ENCODE results near the gene NOTCH2NLA. TPM values are rescaled to one million over a fixed set of nuclear protein-coding genes. Genes with fewer than 3 reads are reported as not detected.
"Not testable (repeated sequence)": the region's sequence is repeated elsewhere in the genome, so short reads cannot be mapped to it uniquely, and the experiment has no call there.

NOTCH2NLA gene
- total and polyA plus RNA-seq, 4 donors: 14.6 to 128 (median 34.0) TPM

GRCh38 chr1:146248643-146249042, 19.8 kb upstream of the NOTCH2NLA start:
- not testable (repeated sequence) for H3K4me1 ChIP-seq (ENCODE audit: control insufficient read depth in 5 of 5, insufficient read depth in 5 of 5, low read length in 5 of 5); H3K9ac ChIP-seq (ENCODE audit: insufficient read depth in 1 of 2, low read length in 2 of 2); H3K9me3 ChIP-seq (ENCODE audit: control insufficient read depth in 4 of 4, insufficient read depth in 3 of 4, low read length in 3 of 4); H3K27ac ChIP-seq (ENCODE audit: low read depth in 1 of 2, low read length in 1 of 2); H3K36me3 ChIP-seq (ENCODE audit: control insufficient read depth in 4 of 4, insufficient read depth in 4 of 4, low read length in 4 of 4); DNase-seq; H3K4me3 ChIP-seq; H3K27me3 ChIP-seq (ENCODE audit: control insufficient read depth in 3 of 3, insufficient read depth in 3 of 3, low read length in 2 of 3); ATAC-seq (ENCODE audit: insufficient read depth, low FRiP score)
- WGBS, 2 donors: 15% methylated on average over 1 of the region's 4 CpGs; no CpG with 5 or more reads in 1 of the 2 donors

- not testable (repeated sequence) for H3K27me3 ChIP-seq (ENCODE audit: control insufficient read depth in 3 of 3, insufficient read depth in 3 of 3, low read length in 2 of 3); DNase-seq; H3K27ac ChIP-seq (ENCODE audit: low read depth in 1 of 2, low read length in 1 of 2); H3K4me1 ChIP-seq (ENCODE audit: control insufficient read depth in 5 of 5, insufficient read depth in 5 of 5, low read length in 5 of 5); H3K9ac ChIP-seq (ENCODE audit: insufficient read depth in 1 of 2, low read length in 2 of 2); H3K4me3 ChIP-seq; H3K9me3 ChIP-seq (ENCODE audit: control insufficient read depth in 4 of 4, insufficient read depth in 3 of 4, low read length in 3 of 4); H3K36me3 ChIP-seq (ENCODE audit: control insufficient read depth in 4 of 4, insufficient read depth in 4 of 4, low read length in 4 of 4); ATAC-seq (ENCODE audit: insufficient read depth, low FRiP score)
- no CpG with 5 or more reads among the region's 2 CpGs for WGBS, 2 donors
Measured at GRCh38 chr1:146236626-146237025, 7.8 kb upstream of the NOTCH2NLA start.

DNA sequence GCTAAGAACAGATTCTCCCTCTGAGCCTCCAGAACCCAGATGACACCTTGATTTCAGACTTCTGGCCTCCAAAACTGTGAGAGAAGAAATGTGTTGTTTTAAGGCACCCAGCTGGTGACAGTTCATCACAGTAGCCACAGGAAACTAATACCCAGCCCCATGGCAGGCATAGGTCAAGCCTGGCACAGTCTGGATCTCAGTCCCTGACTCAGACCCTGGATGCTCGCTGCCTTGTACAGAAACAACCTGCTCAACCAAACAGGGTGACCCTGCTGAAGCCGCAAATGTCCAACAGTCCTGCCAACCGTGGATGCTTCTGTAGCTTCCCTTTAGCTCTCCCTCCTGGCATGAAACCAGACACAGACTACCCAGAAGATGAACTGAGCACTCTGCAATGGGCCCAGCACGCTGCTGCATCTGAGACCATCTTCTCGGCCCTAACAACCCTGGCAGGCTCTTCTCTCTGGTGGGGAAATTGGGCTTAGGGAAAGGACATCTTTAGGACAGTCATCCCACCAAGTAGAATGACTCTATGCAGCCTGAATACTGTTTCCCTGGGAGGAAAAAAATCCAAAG, 7.3 kb upstream of the NOTCH2NLA start:
- not testable (repeated sequence) for H3K4me1 ChIP-seq (ENCODE audit: control insufficient read depth in 5 of 5, insufficient read depth in 5 of 5, low read length in 5 of 5); H3K36me3 ChIP-seq (ENCODE audit: control insufficient read depth in 4 of 4, insufficient read depth in 4 of 4, low read length in 4 of 4); H3K9ac ChIP-seq (ENCODE audit: insufficient read depth in 1 of 2, low read length in 2 of 2); DNase-seq; H3K27me3 ChIP-seq (ENCODE audit: control insufficient read depth in 3 of 3, insufficient read depth in 3 of 3, low read length in 2 of 3); H3K27ac ChIP-seq (ENCODE audit: low read depth in 1 of 2, low read length in 1 of 2); ATAC-seq (ENCODE audit: insufficient read depth, low FRiP score); H3K4me3 ChIP-seq; H3K9me3 ChIP-seq (ENCODE audit: control insufficient read depth in 4 of 4, insufficient read depth in 3 of 4, low read length in 3 of 4)
- no CpG with 5 or more reads among the region's 5 CpGs for WGBS, 2 donors

DNA sequence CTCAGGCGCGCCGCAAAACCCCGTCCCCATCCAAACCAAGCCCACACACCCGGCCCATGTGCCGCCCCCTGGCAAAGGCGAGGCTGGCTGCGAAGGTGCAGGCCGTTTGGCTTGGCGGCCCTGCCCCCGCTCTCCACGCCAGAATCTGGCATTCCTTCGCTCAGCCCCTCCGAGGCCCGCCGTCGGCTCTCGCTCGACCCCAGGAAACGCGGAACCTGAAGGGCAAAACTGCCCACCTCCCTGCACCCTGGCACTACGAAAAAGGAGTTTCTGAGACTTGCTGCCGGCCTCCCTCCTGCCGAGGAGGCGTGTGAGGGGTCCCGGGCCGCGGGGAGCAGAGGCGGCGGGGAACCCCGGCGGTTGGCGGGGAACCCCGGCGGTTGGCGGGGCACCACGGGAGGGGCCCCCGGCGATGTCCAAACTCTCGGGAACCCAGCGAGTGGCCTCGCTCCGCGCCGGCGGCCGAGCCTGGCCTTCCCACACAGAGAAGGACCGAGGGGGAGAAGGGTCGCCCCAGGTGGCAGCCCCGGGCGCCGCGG, 608 bp downstream of the NOTCH2NLA start:
- DNase-seq; H3K36me3 ChIP-seq (ENCODE audit: control insufficient read depth in 4 of 4, insufficient read depth in 4 of 4, low read length in 4 of 4); H3K27me3 ChIP-seq (ENCODE audit: control insufficient read depth in 3 of 3, insufficient read depth in 3 of 3, low read length in 2 of 3); ATAC-seq (ENCODE audit: insufficient read depth, low FRiP score); H3K9ac ChIP-seq (ENCODE audit: insufficient read depth in 1 of 2, low read length in 2 of 2); H3K4me1 ChIP-seq (ENCODE audit: control insufficient read depth in 5 of 5, insufficient read depth in 5 of 5, low read length in 5 of 5); H3K9me3 ChIP-seq (ENCODE audit: control insufficient read depth in 4 of 4, insufficient read depth in 3 of 4, low read length in 3 of 4): not testable (repeated sequence)
- peak overlapping the region; percentile 35 for H3K4me3 ChIP-seq
- 1 to 2% methylated on average over 14 to 18 of the region's 53 CpGs for WGBS, 2 donors
- H3K27ac ChIP-seq (ENCODE audit: low read depth in 1 of 2, low read length in 1 of 2): peak overlapping the region in 1 of 2 donors; percentile 73

DNA sequence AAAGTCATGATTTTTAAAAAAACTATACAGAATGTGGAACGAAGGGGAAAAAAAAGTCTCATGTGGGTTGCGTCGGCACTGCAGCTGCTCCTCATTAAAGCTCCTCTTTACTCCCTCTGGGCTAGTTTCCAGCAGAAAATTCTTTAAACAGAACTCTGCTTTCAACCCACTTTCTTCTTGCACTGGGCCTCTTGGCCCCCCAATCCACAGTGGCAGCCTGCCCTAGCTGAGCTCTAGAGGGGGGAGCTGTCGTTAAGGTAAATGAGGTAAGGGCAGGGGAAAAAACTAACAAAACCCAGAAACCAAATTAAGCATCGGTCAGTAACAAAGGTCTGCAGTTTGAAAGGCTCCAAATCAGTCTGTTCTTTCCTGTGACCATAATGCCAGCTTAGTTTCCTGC, 54.3 kb downstream of the NOTCH2NLA start:
- 0 to 11% methylated on average over 1 of the region's 5 CpGs for WGBS, 2 donors
- H3K36me3 ChIP-seq (ENCODE audit: control insufficient read depth in 4 of 4, insufficient read depth in 4 of 4, low read length in 4 of 4); H3K4me1 ChIP-seq (ENCODE audit: control insufficient read depth in 5 of 5, insufficient read depth in 5 of 5, low read length in 5 of 5); H3K4me3 ChIP-seq; ATAC-seq (ENCODE audit: insufficient read depth, low FRiP score); H3K27ac ChIP-seq (ENCODE audit: low read depth in 1 of 2, low read length in 1 of 2); H3K27me3 ChIP-seq (ENCODE audit: control insufficient read depth in 3 of 3, insufficient read depth in 3 of 3, low read length in 2 of 3); H3K9ac ChIP-seq (ENCODE audit: insufficient read depth in 1 of 2, low read length in 2 of 2); DNase-seq; H3K9me3 ChIP-seq (ENCODE audit: control insufficient read depth in 4 of 4, insufficient read depth in 3 of 4, low read length in 3 of 4): not testable (repeated sequence)

DNA sequence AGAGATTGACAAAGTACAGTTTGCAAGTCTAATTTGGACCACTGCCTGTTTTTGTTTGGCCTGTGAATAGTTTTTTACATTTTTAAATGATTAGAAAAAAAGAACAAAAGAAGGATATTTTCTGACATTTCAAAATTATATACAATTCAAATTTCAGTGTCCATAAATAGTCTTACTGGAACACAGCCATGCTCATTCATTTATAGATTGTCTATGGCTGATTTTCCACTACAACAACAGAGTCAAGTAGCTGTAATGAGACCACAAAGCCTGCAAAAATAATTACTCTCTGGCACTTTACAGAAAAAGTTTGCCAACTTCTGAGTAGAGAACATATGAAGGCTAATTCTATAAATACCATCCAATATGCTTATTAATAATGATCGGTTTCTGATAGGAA, 61.1 kb downstream of the NOTCH2NLA start:
- not testable (repeated sequence) for H3K9ac ChIP-seq (ENCODE audit: insufficient read depth in 1 of 2, low read length in 2 of 2); H3K9me3 ChIP-seq (ENCODE audit: control insufficient read depth in 4 of 4, insufficient read depth in 3 of 4, low read length in 3 of 4); H3K4me3 ChIP-seq; H3K27me3 ChIP-seq (ENCODE audit: control insufficient read depth in 3 of 3, insufficient read depth in 3 of 3, low read length in 2 of 3); H3K4me1 ChIP-seq (ENCODE audit: control insufficient read depth in 5 of 5, insufficient read depth in 5 of 5, low read length in 5 of 5); H3K27ac ChIP-seq (ENCODE audit: low read depth in 1 of 2, low read length in 1 of 2); ATAC-seq (ENCODE audit: insufficient read depth, low FRiP score); DNase-seq; H3K36me3 ChIP-seq (ENCODE audit: control insufficient read depth in 4 of 4, insufficient read depth in 4 of 4, low read length in 4 of 4)
- no CpG with 5 or more reads among the region's 1 CpG for WGBS, 2 donors

DNA sequence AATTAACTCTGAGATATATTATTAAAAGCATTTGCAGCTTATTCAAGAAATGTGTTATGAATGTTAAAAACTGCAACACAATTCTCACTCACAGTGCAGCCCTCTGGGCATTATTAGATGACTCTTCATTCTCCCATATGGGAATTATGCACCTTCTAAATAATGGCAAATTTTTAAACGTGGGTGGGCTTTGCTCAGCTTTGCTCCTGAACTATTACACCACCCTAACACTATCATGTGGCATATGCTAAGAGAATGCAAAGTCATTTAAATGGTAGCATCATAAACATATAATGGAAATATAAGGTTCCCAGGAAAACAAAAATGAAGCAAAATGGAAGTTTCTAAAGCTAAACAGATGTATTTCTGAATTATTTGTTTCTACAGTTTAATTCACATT, 61.5 kb downstream of the NOTCH2NLA start:
- H3K27me3 ChIP-seq (ENCODE audit: control insufficient read depth in 3 of 3, insufficient read depth in 3 of 3, low read length in 2 of 3); H3K27ac ChIP-seq (ENCODE audit: low read depth in 1 of 2, low read length in 1 of 2); DNase-seq; H3K36me3 ChIP-seq (ENCODE audit: control insufficient read depth in 4 of 4, insufficient read depth in 4 of 4, low read length in 4 of 4); H3K9me3 ChIP-seq (ENCODE audit: control insufficient read depth in 4 of 4, insufficient read depth in 3 of 4, low read length in 3 of 4); H3K4me3 ChIP-seq; H3K4me1 ChIP-seq (ENCODE audit: control insufficient read depth in 5 of 5, insufficient read depth in 5 of 5, low read length in 5 of 5); H3K9ac ChIP-seq (ENCODE audit: insufficient read depth in 1 of 2, low read length in 2 of 2); ATAC-seq (ENCODE audit: insufficient read depth, low FRiP score): not testable (repeated sequence)
- WGBS, 2 donors: no CpG with 5 or more reads among the region's 1 CpG

DNA sequence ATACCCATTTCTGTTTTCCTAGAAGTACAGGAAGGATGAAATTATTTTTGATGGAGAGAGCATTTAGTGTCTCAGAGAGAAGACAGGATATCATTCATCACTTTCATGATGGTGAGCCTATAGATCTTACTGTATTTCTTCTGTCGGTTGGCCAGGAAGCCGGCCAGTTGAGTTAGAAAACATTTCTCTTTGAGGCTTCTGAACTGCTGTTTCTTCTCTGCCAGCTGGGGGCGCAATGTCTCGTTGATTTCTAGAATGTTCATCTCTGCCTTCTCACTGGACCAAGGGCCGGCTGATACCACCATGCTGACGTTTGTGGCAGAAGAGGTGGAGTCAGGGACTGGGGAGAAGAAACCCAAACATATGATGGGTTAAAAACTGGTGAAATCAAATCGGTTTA, 84.4 kb downstream of the NOTCH2NLA start, which contains the start of gene NBPF10:
Gene NBPF10 (minus strand): TSS at position 340 of the 400 bp plus-strand sequence. CDS start 35 bp downstream, at position 305.
- H3K27me3 ChIP-seq (ENCODE audit: control insufficient read depth in 3 of 3, insufficient read depth in 3 of 3, low read length in 2 of 3); H3K27ac ChIP-seq (ENCODE audit: low read depth in 1 of 2, low read length in 1 of 2); H3K4me3 ChIP-seq; H3K9ac ChIP-seq (ENCODE audit: insufficient read depth in 1 of 2, low read length in 2 of 2); H3K4me1 ChIP-seq (ENCODE audit: control insufficient read depth in 5 of 5, insufficient read depth in 5 of 5, low read length in 5 of 5); ATAC-seq (ENCODE audit: insufficient read depth, low FRiP score); H3K9me3 ChIP-seq (ENCODE audit: control insufficient read depth in 4 of 4, insufficient read depth in 3 of 4, low read length in 3 of 4); H3K36me3 ChIP-seq (ENCODE audit: control insufficient read depth in 4 of 4, insufficient read depth in 4 of 4, low read length in 4 of 4); DNase-seq: not testable (repeated sequence)
- 6% methylated on average over 4 of the region's 7 CpGs; no CpG with 5 or more reads in 1 of the 2 donors for WGBS, 2 donors

Data from lung (tissue), 10 donors.